GM12878 (cell line): ENCODE measurements around the gene TMEM132C. TPM values are rescaled to one million over a fixed set of nuclear protein-coding genes. Genes with fewer than 3 reads are reported as not detected.

Experiments used
- ATAC-seq: fragments of 200-7000 bp; cut with Tn5 transposase; 3 replicates; pipeline ENCODE4 v1.9.1; 2020; ENCODE audit warnings: mild to moderate bottlenecking, moderate library complexity
- BruUV-seq: library from RNA; stranded (reverse); fragments of 400-500 nt; replicated peaks from 2 replicates; lab custom pipeline; 2021; lab: Mats Ljungman, UMichigan
- CTCF ChIA-PET: fragments of 300-600 bp; sonication (Branson Sonifier 250); formaldehyde crosslinking; extraction: SDS; loops from one replicate; lab custom pipeline; 2021; ENCODE audit warnings: inconsistent platforms; lab: Yijun Ruan, JAX
- POLR2A ChIA-PET: fragments of 350-600 bp; formaldehyde crosslinking; extraction: SDS; loops from one replicate; lab custom pipeline; 2021; ENCODE audit warnings: inconsistent platforms; lab: Charles Lee
- RAD21 ChIA-PET: fragments of 300-600 bp; sonication (Branson Sonifier 250); formaldehyde crosslinking; loops from one replicate; lab custom pipeline; 2023; ENCODE audit warnings: antibody characterized with exemption; ENCODE audit not compliant: unreplicated experiment; lab: Charles Lee
- SMC1A ChIA-PET: fragments of 300-600 bp; sonication (Branson Sonifier 250); formaldehyde crosslinking; loops from one replicate; lab custom pipeline; 2023; ENCODE audit not compliant: unreplicated experiment, uncharacterized antibody; lab: Charles Lee
- DNase-seq: peaks from one replicate; pipeline ENCODE4 v3.0.0-alpha.2; 2011; ENCODE audit warnings: low read depth, low spot score
- FAIRE-seq: peaks from 3 replicates; lab custom pipeline; 2011; peaks lifted over from hg19 to GRCh38; lab: Jason Lieb, UNC
- H2AFZ ChIP-seq: 2 replicates; pipeline ENCODE4 v1.6.0; 2011; ENCODE audit warnings: low read depth, low read length, control low read depth; ENCODE audit not compliant: control insufficient read depth
- H3K27ac ChIP-seq: 2 replicates; pipeline ENCODE4 v1.5.1; 2011; ENCODE audit warnings: control low read depth; ENCODE audit not compliant: control insufficient read depth, insufficient read depth
- H3K27me3 ChIP-seq, 2 experiments: replicated peaks in 1 of 2; 2 replicates each; pipeline versions ENCODE4 v1.6.0 to v1.6.1; 2011; ENCODE audit warnings: low read length in 1 of 2; ENCODE audit not compliant: control insufficient read depth in 2 of 2, insufficient read depth in 2 of 2
- H3K36me3 ChIP-seq, 2 experiments: 2 replicates each; pipeline ENCODE4 v1.5.1; 2011; ENCODE audit warnings: low read length in 1 of 2; ENCODE audit not compliant: control insufficient read depth in 2 of 2, insufficient read depth in 2 of 2
- H3K4me1 ChIP-seq: 2 replicates; pipeline ENCODE4 v1.6.1; 2011; ENCODE audit warnings: mild to moderate bottlenecking, low read length, moderate library complexity, mixed read lengths; ENCODE audit not compliant: control insufficient read depth, insufficient read depth
- H3K4me2 ChIP-seq: 2 replicates; pipeline ENCODE4 v1.6.0; 2011; ENCODE audit warnings: control low read depth; ENCODE audit not compliant: control insufficient read depth, insufficient read depth
- H3K4me3 ChIP-seq: fragments of 200-600 bp; sonication (generic); 2 replicates; pipeline ENCODE4 v1.5.1; 2016
- H3K79me2 ChIP-seq: 2 replicates; pipeline ENCODE4 v1.6.0; 2011; ENCODE audit warnings: low read length; ENCODE audit not compliant: control insufficient read depth, insufficient read depth
- H3K9ac ChIP-seq: 2 replicates; pipeline ENCODE4 v1.8.0; 2011; ENCODE audit warnings: low read length, control low read depth, mixed read lengths; ENCODE audit not compliant: control insufficient read depth, insufficient read depth
- H3K9me3 ChIP-seq: replicated peaks from 3 replicates; pipeline ENCODE4 v1.5.1; 2011; ENCODE audit warnings: mild to moderate bottlenecking, low read length; ENCODE audit not compliant: control insufficient read depth, insufficient read depth
- H4K20me1 ChIP-seq: 2 replicates; pipeline ENCODE4 v1.6.0; 2011; ENCODE audit not compliant: control insufficient read depth, insufficient read depth
- FOXK2 ChIP-seq: fragments of 450-650 bp; IDR thresholded peaks from 2 replicates; pipeline ENCODE4 v1.6.1; 2017; ENCODE audit warnings: mild to moderate bottlenecking, moderate library complexity
- FOXM1 ChIP-seq: IDR thresholded peaks from 2 replicates; pipeline ENCODE4 v1.6.1; 2012; ENCODE audit warnings: low read depth, mild to moderate bottlenecking, inconsistent platforms, low read length, moderate library complexity
- IRF3 ChIP-seq: fragments of 450-650 bp; IDR thresholded peaks from 2 replicates; pipeline ENCODE4 v1.6.1; 2014; ENCODE audit warnings: mild to moderate bottlenecking
- IRF4 ChIP-seq: IDR thresholded peaks from 2 replicates; pipeline ENCODE4 v1.6.1; 2011; ENCODE audit warnings: low read depth, low read length
- REST ChIP-seq: IDR thresholded peaks from 2 replicates; pipeline ENCODE4 v1.6.1; 2012; ENCODE audit warnings: mild to moderate bottlenecking, low read depth, low read length
- SIX5 ChIP-seq: IDR thresholded peaks from 2 replicates; pipeline ENCODE4 v1.6.1; 2011; ENCODE audit warnings: mild to moderate bottlenecking, low read depth, low read length, moderate library complexity; ENCODE audit not compliant: severe bottlenecking
- YY1 ChIP-seq: IDR thresholded peaks from 2 replicates; pipeline ENCODE4 v1.6.1; 2011; ENCODE audit warnings: low read depth, mild to moderate bottlenecking, low read length
- WGBS: methylation state at CpG from one replicate; pipeline ENCODE4 v1.1.6; 2016; ENCODE audit warnings: low lambda C conversion rate; ENCODE audit not compliant: insufficient replicate concordance, insufficient coverage; ENCODE audit errors: missing lambda C conversion rate; 5-methylcytosine and 5-hydroxymethylcytosine counted together
- in situ Hi-C: fragments of 300-500 bp; cut with MboI; formaldehyde crosslinking; loops from 9 replicates; pipeline ENCODE4 v1.14.3; 2018; ENCODE audit warnings: mixed read lengths
- intact Hi-C: fragments of 100-400 bp; cut with micrococcal nuclease; formaldehyde crosslinking; loops from one replicate; pipeline ENCODE4 v1.14.2; 2022; ENCODE audit not compliant: unreplicated experiment
- polyA plus RNA-seq, 11 experiments: library from polyadenylated mRNA; depleted of rRNA in 4 of 11; unstranded in 6 of 11; stranded (reverse) in 5 of 11; fragments of >200 nt; fragmentation: Nextera tagmentation in 4 of 11; fragmentation: Illumina TruSeq in 1 of 11; extraction: Ambion mirVana in 4 of 11; extraction: Trizol in 1 of 11; gene quantifications; 1 replicate in 1 of 11; 2 replicates in 10 of 11; pipeline versions ENCODE4 v1.2.1 to v1.2.3, GENCODE V29; 2011 to 2016; ENCODE audit warnings: inconsistent platforms in 2 of 11, missing spikeins in 2 of 11, low read depth in 1 of 11
- total RNA-seq, 4 experiments: library from RNA; depleted of rRNA in 3 of 4; stranded (reverse); fragments of >200 nt in 3 of 4; fragmentation: Illumina TruSeq in 1 of 4; extraction: Trizol in 1 of 4; gene quantifications; 2 replicates each; pipeline versions ENCODE4 v1.2.1 to v1.2.3, GENCODE V29; 2013 to 2021

TMEM132C gene
- total and polyA plus RNA-seq, 10 of the 15 experiments (the other 5 are each of a cell fraction or from before 2014, with no cell fraction given): not detected

GRCh38 chr12:128682548-128683275 lies 415.7 kb downstream of the TMEM132C start:
- in situ Hi-C loops (no loop called here), intact Hi-C loops (no loop called here)
- RAD21 ChIA-PET: no interaction called here
- Histone ChIP-seq H3K4me1 (no peaks in the 10 kb centered on the region), H3K4me2 (no peak overlapping the region), H3K79me2 (no peaks in the 10 kb centered on the region), H4K20me1 (no peaks in the 10 kb centered on the region), H3K9ac (no peak overlapping the region), H3K4me3 (no peak overlapping the region), H3K27me3 (no peaks in the 10 kb centered on the region), H3K27ac (no peak overlapping the region), H3K36me3 (no peaks in the 10 kb centered on the region), H2AFZ (no peak overlapping the region), H3K9me3 (no peaks in the 10 kb centered on the region; the same call in 2 of the 3 replicates)
- no peak for TF ChIP-seq FOXK2
- no peak for TF ChIP-seq FOXM1
- TF ChIP-seq IRF3: no peak
- no peak for TF ChIP-seq REST
- no peak for TF ChIP-seq SIX5
- TF ChIP-seq YY1: no peak
- TF ChIP-seq IRF4: no peak
- SMC1A ChIA-PET: no interaction called here
- no peak for DNase-seq
- FAIRE-seq: no peak
- 55% methylated on average over 20 of the region's 20 CpGs for WGBS
- POLR2A ChIA-PET: no interaction called here
- no peak for ATAC-seq
- no TSS peak for BruUV-seq
- CTCF ChIA-PET: interaction anchor here (0.6 kb wide), 1 partner anchor 40 kb away, joined by 3 read pairs; no protein-coding TSS in a partner anchor
